Stimulated activated naive CD4-positive, alpha-beta T cell (primary cell): ENCODE measurements around the gene CRHR2.
"Not testable (repeated sequence)": the region's sequence is repeated elsewhere in the genome, so short reads cannot be mapped to it uniquely, and the experiment has no call there.

Experiments
- DNase-seq, 6 experiments: peaks; one replicate each; lab custom pipeline; 2025; lab: John Stamatoyannopoulos, UW

Gene CRHR2

DNA sequence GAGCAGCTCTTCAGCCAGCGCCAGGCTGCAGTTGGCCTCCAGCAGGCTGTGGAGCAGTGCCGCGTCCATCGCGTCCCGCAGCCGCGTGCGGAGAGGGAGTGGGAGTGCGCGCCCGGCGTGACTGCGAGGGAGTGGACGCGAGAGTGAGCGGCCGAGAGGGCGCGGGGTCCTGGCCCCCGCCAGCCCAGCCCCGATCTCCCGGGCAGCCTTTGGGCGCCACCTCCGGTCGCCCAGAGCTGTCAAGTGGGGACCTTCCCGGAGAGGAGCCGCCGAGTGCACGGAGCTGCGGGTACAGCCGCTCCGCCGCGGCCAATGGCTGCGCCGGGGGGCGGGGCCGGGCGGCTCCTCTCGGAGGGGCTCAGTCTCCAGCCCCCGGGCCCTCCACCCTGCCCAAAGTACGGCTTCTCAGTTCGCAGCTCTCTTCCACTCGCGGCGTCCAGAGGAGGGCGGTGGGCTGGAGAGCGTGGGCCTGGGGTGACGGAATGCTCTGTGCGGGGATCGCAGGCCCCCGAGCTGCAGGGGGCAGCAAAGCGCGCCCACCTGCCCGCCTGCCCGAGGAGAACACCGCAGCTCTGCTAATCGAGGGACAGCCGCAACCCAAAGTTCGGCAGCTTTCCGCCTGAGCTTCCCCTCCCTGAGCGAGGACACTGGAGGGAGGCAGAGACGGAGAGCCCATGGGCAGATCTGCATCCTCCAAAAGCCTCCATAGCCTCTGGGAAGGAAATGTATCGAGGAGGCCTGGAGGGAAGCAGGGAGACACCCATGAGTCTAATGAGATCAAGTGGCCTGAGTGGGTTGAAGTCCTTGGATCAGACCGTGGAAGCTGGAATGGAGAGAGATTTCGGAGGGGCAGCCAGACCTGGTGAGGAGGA, at the start of gene CRHR2:
CRHR2 (minus strand) TSS at position 245 of the 872 bp plus-strand sequence; CDS start at position 69, 176 bp downstream.
- peak in 4 of 6 experiments; percentile 6 to 61 (median 24) for DNase-seq

GRCh38 chr7:30731581-30731980, 49.3 kb upstream of the CRHR2 start:
- peak in 1 of 6 experiments; percentile 19 for DNase-seq

DNA sequence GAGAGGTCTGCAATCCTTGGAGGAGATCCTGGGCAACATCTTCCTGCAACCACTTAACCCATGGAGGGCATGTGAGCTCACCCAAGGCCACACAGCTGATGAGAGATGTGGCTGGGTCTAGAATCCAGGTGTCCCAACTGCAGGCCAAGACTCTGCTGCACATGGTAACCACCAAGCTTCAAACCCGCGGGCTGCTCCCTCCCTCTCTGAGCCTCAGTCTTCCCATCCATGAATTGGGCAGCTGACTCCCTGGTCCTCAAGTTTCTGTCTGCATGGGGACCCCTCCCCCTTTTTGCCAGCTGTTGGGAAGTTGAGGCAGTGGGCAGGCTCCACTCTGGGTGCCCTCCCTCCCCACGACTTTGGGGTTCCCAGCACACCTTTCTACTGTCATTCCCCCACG, 48.7 kb upstream of the CRHR2 start:
- no peak for DNase-seq

DNA sequence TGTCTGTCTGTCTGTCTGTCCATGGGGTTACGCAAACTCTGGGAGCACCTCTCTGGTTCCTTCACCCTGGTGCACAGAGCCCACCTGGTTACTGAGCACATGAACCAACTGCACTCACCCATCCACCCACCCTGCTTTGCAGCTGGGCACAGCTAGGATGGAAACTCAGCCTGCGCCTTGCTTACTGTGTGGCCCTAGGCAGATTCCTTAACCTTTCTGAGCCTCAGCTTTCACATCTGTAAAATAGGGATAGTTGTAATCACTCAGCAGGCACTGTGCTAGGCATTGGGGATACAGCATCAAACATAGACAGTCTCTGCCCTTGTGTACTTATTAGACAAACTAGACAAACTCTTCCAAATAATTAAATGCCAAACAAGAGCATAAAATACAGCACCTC, 47.8 kb upstream of the CRHR2 start:
- no peak for DNase-seq

GRCh38 chr7:30729642-30730041, 47.4 kb upstream of the CRHR2 start:
- DNase-seq = no peak

- no peak for DNase-seq
These were observed 46.4 kb upstream of the CRHR2 start for GRCh38 chr7:30728591-30729100.

- DNase-seq = peak; percentile 8 to 93 (median 61)
These were observed 45.0 kb upstream of the CRHR2 start for GRCh38 chr7:30727061-30727945.

DNA sequence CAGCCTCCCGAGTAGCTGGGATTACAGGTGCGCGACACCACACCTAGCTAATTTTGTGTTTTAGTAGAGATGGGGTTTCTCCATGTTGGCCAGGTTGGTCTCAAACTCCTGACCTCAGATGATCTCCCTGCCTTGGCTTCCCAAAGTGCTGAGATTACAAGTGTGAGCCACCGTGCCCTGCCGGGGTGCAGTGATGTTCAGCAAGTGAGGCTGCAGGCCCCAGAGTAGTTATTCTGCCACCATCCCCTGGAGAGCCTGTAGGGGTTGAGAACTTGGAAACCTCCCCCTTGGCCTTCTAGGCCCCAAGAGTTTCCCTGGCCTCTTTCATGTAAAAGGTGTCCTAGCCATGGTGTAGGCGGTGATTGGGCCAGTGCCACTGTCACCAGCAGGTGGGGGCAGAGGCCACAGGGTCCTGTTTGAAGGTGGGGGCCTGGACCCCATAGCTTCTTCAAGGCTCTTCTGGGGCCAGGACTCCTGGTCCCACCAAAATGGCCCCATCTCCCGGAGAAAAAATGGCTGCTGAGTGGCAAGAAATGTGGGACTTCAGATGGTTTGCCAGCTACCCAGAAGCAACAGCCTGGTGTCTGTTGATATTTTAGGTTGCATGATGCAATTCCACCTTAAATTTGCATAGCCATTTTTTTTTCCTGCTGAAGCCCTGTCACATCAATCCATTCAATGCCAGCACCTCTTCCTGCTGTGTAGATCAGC, 44.2 kb upstream of the CRHR2 start:
- DNase-seq = peak; percentile 4 to 73 (median 26)

DNA sequence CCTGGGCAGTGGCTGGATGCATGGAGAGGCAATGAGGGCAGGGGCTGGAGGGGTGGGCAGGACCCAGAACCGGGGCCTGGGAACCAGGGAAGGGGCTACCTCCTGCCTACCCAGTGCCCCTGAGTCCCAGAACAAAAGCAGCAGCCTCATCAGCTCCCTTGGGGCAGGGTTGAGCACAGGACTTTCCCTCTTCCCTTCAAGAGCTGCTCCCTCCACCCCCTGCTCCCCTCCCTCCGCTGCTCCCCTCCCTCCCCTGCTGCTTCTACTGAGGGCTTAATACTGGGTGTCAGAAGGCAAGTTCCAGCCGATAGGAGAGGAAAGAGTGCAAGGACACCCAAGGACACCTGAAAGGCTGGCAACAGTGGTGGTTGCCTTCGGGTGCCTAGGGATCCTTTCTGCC, 41.5 kb upstream of the CRHR2 start:
- no peak for DNase-seq

DNA sequence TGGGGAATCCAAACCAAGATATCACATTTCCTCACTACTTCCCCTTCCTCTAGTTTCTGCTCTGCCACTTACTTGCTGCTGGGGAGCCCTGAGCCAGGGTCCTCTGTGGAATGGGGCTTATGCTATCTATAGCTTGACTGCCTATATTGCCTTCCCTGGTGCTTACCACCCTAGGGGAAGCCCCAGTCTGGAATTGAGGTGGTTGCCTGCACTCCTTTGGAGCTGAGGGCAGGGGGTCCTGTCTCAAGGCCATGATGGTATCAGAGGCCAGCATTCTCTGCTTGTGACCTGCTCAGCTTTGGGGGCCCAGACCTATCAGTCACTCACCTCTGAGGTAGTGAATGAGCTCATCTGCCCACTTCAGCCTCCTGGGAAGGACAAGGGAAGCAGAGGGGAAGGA, 40.4 kb upstream of the CRHR2 start:
- no peak for DNase-seq

DNA sequence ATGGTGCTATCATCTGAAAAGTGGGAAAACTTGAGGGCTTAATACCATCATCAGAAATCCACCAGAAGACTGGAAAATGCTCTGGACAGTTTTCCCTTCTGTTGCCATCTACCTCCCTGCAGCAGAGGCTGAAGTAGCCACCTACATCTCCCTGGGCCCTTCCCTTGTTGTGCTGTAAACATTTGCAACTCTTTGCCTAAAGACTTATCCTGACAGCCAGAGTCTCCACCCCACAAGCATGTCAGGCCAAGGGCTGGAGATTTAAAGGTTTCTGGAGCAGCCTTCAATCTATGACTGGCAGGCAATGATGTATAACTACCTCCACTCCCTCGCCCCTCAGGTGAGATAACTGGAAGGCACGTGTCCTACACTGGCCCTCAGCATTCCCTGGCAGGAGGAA, 39.9 kb upstream of the CRHR2 start:
- no peak for DNase-seq

GRCh38 chr7:30721211-30721610, 39.0 kb upstream of the CRHR2 start:
- no peak for DNase-seq

GRCh38 chr7:30719434-30719833, 37.2 kb upstream of the CRHR2 start:
- not testable (repeated sequence) for DNase-seq

DNA sequence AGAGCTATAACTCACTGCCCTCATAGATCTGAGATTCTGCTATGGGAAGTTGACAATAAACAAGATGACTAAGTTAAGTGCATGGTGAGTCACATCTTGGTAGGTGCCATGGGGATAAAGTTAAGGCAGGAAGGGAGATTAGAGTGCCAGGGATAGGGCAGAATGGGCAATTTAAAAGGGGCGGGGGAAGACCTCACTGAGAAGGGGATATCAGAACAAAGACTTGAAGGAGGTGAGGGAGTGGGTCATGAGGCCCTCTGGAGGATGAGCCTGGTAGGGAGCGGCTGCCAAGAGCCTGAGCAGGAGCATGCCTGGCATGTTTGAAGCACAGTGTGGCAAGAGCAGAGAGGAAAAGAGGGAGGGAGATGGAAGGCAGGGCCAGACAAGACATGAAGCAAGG, 34.9 kb upstream of the CRHR2 start:
- no peak for DNase-seq

GRCh38 chr7:30714129-30714528, 31.9 kb upstream of the CRHR2 start:
- DNase-seq = no peak

DNA sequence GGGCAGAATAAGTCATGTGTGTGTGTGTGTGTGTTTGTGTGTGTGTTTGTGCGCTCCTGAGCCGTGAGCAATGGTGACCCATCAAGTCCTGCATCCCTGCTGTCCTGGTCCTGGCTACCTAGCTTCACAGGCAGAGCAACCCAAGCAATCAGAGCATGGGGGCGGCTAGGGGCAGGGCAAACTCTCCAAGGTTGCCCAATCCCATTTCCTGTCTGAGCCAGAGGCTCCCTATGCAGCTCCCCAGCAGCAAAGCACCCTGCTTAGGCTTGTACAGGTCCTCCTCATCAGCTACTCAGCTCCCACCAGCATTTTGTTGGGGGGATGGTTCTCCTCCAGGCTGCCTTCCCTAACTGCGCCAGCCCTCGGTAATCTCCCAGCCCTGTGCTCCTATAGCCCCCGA, 31.1 kb upstream of the CRHR2 start:
- DNase-seq = no peak

- DNase-seq = no peak
These were observed 28.4 kb upstream of the CRHR2 start for GRCh38 chr7:30710669-30711068.

- no peak for DNase-seq
These were observed 27.3 kb upstream of the CRHR2 start for GRCh38 chr7:30709549-30709948.

- DNase-seq = no peak
These were observed 26.7 kb upstream of the CRHR2 start for GRCh38 chr7:30708983-30709382.

DNA sequence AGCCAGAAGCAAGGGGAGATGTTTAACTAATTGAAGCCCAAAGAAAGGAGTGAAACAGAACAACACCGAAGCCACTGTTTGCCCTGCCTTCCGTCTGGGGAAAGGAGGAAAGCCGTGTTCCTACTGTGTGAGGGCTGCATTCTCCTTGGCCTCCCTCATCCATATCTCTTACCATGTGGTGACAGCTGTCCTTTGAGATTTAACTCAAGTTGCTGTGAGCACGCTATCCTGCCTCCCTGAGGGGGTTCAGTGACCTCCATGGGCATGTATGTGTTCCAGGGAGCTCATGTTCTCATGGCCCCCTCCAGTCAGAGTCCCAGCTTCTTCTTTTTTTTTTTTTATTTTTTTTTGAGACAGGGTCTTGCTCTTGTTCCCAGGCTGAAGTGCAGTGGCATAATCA, 26.2 kb upstream of the CRHR2 start:
- no peak for DNase-seq

DNA sequence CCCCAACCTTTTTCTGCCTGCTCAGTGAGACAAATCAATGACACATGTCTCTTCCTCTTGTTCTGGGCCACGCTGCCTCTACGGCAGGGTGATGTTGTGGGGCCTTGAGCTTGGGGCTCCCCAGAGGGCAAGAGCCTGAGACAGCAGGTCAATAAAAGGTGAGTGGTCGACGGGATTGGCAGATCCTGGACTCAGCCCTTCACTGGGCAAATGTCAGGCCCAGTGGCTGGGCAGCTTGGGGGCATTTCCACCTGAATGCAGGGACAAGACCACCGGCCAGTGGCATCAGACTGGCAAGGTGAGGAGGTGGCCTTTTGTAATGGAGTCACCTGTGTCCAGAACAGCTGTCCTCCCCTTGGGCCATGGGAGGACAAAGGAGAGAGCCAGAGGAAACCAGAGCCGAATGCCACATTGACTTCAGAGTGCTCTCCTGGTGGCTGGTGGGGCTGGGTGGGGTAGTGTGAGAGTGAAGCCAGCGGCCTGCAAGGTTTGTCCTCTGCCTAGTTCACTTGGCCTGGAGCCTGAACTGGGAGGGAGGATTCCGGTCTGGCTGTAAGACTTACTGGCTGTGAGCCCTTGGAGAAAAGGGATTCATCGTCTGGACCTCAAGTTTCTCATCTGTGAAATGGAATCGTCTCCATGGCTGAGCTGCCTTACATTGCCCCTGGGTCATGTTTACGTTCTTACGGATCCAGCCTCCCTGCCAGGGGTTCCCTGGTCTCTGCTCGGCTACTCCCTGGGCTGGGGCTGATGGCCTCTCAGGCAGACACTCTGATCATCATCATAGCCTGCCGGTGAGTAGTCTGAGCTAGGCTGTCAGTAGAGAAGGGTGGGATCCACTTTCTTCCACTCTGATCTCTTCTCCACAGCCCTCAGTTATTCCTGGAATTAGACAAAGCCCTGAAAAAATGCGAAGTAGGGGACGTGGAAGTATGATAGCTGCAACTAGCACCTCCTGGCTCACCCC, 25.4 kb upstream of the CRHR2 start:
- DNase-seq = no peak
